Vagina (tissue), 2 donors: Measurements from ENCODE around the gene STAU1. TPM values are rescaled to one million over a fixed set of nuclear protein-coding genes. Genes with fewer than 3 reads are reported as not detected.

Experiments used
- DNase-seq, 2 donors: peaks; one replicate each; pipeline ENCODE4 v3.0.0-alpha.2; 2017; ENCODE audit errors: extremely low spot score in 2 of 2
- H3K27ac ChIP-seq: fragments of 200-600 bp; sonication (generic); one replicate; pipeline ENCODE4 v1.5.1; 2019
- H3K27me3 ChIP-seq: fragments of 200-600 bp; sonication (generic); one replicate; pipeline ENCODE4 v1.5.1; 2019
- H3K36me3 ChIP-seq, 2 donors: fragments of 200-600 bp; sonication (generic); one replicate each; pipeline ENCODE4 v1.5.1; 2017 to 2019
- H3K4me1 ChIP-seq: fragments of 200-600 bp; sonication (generic); one replicate; pipeline ENCODE4 v1.5.1; 2019
- H3K4me3 ChIP-seq, 2 donors: fragments of 200-600 bp; sonication (generic); 1 replicate in 1 of 2; 2 replicates in 1 of 2; pipeline ENCODE4 v1.5.1; 2016 to 2019
- H3K9me3 ChIP-seq: fragments of 200-600 bp; sonication (generic); one replicate; pipeline ENCODE4 v1.5.1; 2019
- CTCF ChIP-seq, 3 experiments: fragments of 450-650 bp in 2 of 3; fragments of 200-600 bp in 1 of 3; sonication (generic) in 1 of 3; IDR thresholded peaks; one replicate each; pipeline ENCODE4 v1.5.1; 2017 to 2019; ENCODE audit warnings: antibody characterized with exemption in 3 of 3, mild to moderate bottlenecking in 2 of 3, moderate library complexity in 2 of 3
- POLR2A ChIP-seq, 2 donors: fragments of 450-650 bp; IDR thresholded peaks; one replicate each; pipeline ENCODE4 v1.6.1; 2017; ENCODE audit warnings: antibody characterized with exemption in 2 of 2, mild to moderate bottlenecking in 2 of 2, moderate library complexity in 2 of 2
- POLR2AphosphoS5 ChIP-seq, 2 donors: sonication (generic); formaldehyde crosslinking; IDR thresholded peaks; one replicate each; pipeline ENCODE4 v1.9.0; 2017; ENCODE audit warnings: antibody characterized with exemption in 2 of 2, mild to moderate bottlenecking in 2 of 2, low read depth in 1 of 2; ENCODE audit not compliant: insufficient read depth in 1 of 2
- intact Hi-C: fragments of 100-400 bp; cut with DNase I; formaldehyde crosslinking; loops from one replicate; pipeline ENCODE4 v1.15.1; 2023
- total RNA-seq: library from RNA; depleted of rRNA; stranded (reverse); fragments of >200 nt; gene quantifications from one replicate; pipeline ENCODE4 v1.2.3, GENCODE V29; 2016

Gene STAU1
- total RNA-seq, 1 donor from 2014 or later, result 68.5 TPM

DNA sequence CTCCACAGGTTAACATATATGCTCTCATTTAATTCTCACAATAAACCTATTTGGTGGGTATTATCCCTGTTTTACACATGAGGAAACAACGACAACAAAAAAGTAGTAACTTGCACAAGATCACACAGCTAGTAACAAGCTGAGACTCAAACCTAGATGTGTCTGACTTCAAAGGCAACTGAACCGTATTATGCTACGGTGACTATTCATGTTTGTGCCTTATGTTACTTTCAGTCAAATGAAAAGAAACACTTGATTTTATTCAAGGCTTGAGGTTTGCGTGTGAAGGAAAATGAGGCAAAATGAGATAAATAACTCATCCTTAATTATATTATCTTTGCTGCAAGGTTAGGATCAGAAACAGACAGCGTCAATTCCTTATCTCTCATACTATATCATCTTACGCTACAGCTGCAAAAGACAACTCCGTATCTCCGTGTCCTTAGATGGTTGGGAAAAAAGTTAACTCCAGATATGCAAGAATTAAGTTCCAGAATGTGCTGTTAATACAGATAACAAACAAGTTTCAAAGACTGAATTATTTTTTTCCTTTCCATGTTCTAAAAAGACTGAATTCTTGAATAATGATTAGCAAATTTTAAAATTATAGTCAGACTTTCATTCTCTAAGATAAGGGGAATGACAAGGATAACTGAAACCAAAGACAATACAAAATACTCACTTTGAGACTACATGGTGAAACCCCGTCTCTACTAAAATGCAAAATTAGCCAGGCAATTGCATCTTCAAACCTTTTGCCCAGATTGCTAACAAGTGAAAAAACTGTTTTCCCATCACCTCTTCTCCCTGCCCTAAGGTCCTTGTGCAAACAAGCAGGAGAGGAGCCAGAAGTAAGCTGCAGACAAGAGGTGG, 27.8 kb downstream of the STAU1 start:
- DNase-seq, result no peak
- Histone ChIP-seq H3K27me3 (no peaks in the 10 kb centered on the region), H3K4me3 (no peak overlapping the region), H3K27ac (no peak overlapping the region), H3K4me1 (peaks cover 19% of the 10 kb centered on the region), H3K9me3 (no peaks in the 10 kb centered on the region), H3K36me3 (no peaks in the 10 kb centered on the region)
- TF ChIP-seq POLR2A (IDR thresholded peaks at IDR 0.05), result no peak
- TF ChIP-seq POLR2AphosphoS5 (IDR thresholded peaks at IDR 0.05; ENCODE audit: insufficient read depth in 1 of 2, low read depth in 1 of 2), result no peak
- intact Hi-C loops, result no loop called here

DNA sequence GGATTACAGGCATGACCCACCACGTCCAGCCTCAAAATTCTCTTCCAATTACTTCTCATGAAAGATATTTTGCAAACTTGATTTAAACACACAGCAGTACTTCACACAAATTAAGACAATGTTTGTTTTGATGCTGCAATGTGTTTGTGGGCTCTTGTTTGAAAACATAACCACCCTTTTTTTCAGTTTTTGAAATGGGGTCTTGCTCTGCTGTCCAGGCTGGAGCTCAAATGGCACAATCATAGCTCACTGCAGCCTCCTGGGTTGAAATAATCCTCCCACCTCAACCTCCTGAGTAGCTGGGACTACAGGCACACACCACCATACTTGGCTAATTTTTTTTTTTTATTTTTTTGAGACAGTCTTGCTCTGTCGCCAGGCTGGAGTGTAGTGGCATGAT, 31.0 kb downstream of the STAU1 start:
- no peak for TF ChIP-seq CTCF (IDR thresholded peaks at IDR 0.05)
- TF ChIP-seq POLR2A (IDR thresholded peaks at IDR 0.05), result no peak
- TF ChIP-seq POLR2AphosphoS5 (IDR thresholded peaks at IDR 0.05; ENCODE audit: insufficient read depth in 1 of 2, low read depth in 1 of 2), result no peak
- Histone ChIP-seq H3K36me3 (peaks cover 0 to 4% of the 10 kb centered on the region in 2 donors), H3K9me3 (no peaks in the 10 kb centered on the region), H3K27me3 (no peaks in the 10 kb centered on the region), H3K4me1 (peaks cover 17% of the 10 kb centered on the region), H3K27ac (no peak overlapping the region), H3K4me3 (no peak overlapping the region)
- no peak for DNase-seq
- intact Hi-C loops, result no loop called here

DNA sequence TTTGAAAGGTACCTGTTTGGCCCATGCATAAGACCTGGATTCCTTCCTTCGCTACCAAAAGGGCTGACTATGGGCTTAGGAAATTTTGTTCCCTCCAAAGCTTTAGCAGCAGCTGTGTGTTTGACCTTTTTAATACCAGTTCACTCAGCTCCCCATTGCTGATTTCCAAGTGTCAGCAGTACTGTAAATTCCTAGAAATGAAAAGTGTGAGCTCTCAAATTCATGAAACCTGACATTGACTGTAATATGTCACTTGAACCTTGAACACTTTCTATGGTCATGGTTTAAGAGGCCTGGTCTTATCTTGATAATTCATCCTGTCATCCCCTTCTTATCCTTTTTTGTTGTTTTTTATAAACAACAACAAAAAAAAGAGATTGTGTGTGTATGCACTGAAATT, 31.7 kb downstream of the STAU1 start:
- H3K4me1 ChIP-seq, result peaks cover 10% of the 10 kb centered on the region
- intact Hi-C loops, result no loop called here
- H3K4me3 ChIP-seq, result no peak overlapping the region
- H3K36me3 ChIP-seq, result peaks cover 0 to 5% of the 10 kb centered on the region in 2 donors
- TF ChIP-seq CTCF (IDR thresholded peaks at IDR 0.05) (no peak), POLR2AphosphoS5 (IDR thresholded peaks at IDR 0.05; ENCODE audit: insufficient read depth in 1 of 2, low read depth in 1 of 2) (no peak), POLR2A (IDR thresholded peaks at IDR 0.05) (no peak)
- H3K27ac ChIP-seq, result no peak overlapping the region
- no peaks in the 10 kb centered on the region for H3K27me3 ChIP-seq
- DNase-seq, result no peak
- H3K9me3 ChIP-seq, result no peaks in the 10 kb centered on the region

- H3K36me3 ChIP-seq, result peaks cover 0 to 23% of the 10 kb centered on the region in 2 donors
- H3K4me3 ChIP-seq, result no peak overlapping the region
- TF ChIP-seq POLR2A (IDR thresholded peaks at IDR 0.05) (no peak), CTCF (IDR thresholded peaks at IDR 0.05) (no peak), POLR2AphosphoS5 (IDR thresholded peaks at IDR 0.05; ENCODE audit: insufficient read depth in 1 of 2, low read depth in 1 of 2) (no peak)
- no peak for DNase-seq
- H3K27me3 ChIP-seq, result no peaks in the 10 kb centered on the region
- H3K4me1 ChIP-seq, result no peaks in the 10 kb centered on the region
- H3K27ac ChIP-seq, result no peak overlapping the region
- intact Hi-C loops, result no loop called here
- H3K9me3 ChIP-seq, result no peaks in the 10 kb centered on the region
Observed at GRCh38 chr20:49151436-49151835, 36.7 kb downstream of the STAU1 start.

DNA sequence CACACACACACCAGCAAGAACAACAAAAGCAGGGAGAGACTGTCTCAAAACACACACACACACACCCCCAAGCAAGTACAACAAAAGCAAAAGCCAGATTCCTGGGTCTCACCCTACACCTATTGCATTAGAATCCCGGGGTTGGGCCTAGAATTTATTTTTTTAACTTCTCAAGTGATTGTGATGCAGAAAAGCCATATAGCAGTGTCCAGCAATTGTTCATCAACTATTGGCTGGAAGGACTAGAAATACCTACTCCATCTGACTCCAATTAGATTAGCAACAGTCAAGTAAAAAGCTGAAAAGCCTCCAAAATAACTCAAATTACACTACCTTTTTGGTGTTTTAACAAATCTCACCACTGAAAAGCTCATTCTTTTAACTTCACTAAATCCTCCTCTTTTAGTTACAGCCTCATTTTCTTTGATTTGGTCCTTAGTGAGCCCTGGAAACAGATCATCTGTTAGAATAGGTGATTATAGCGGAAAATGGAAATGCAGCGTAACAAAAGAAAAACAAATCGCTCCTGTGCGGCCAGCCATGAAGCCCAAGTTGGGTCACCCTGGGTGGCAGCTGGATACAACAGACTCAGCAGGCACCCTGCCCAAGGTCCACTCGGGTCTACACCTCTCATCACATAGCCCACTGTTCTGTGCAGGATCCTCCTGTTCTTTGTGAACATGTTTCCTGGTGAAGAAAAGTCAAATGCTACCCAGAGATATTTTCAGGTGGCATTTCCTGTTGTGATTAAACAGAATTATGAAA, 38.7 kb downstream of the STAU1 start:
- no peak for DNase-seq
- TF ChIP-seq POLR2AphosphoS5 (IDR thresholded peaks at IDR 0.05; ENCODE audit: insufficient read depth in 1 of 2, low read depth in 1 of 2) (no peak), CTCF (IDR thresholded peaks at IDR 0.05) (no peak), POLR2A (IDR thresholded peaks at IDR 0.05) (no peak)
- Histone ChIP-seq H3K4me1 (no peaks in the 10 kb centered on the region), H3K4me3 (no peak overlapping the region), H3K36me3 (peaks cover 0 to 23% of the 10 kb centered on the region in 2 donors), H3K27me3 (no peaks in the 10 kb centered on the region), H3K27ac (no peak overlapping the region), H3K9me3 (no peaks in the 10 kb centered on the region)
- intact Hi-C loops, result no loop called here
